Epithelial cell of proximal tubule (primary cell): ENCODE measurements around the gene ORM1. TPM values are rescaled to one million over a fixed set of nuclear protein-coding genes. Genes with fewer than 3 reads are reported as not detected.

Experiments used
- total RNA-seq: library from RNA; depleted of rRNA; stranded (reverse); fragments of >200 nt; gene quantifications from 2 replicates; pipeline ENCODE4 v1.2.3, GENCODE V29; 2015

The ORM1 gene
- total RNA-seq, 1 donor from 2014 or later = not detected

Other genes with a start within 250 kb of the ORM1 start
- not detected in 2 replicates for gene AMBP, start 244.8 kb upstream of the ORM1 start, total RNA-seq
- 13.5 and 39.3 TPM in 2 replicates for gene KIF12, start 223.8 kb upstream of the ORM1 start, total RNA-seq
- 8.5 and 9.1 TPM in 2 replicates for gene COL27A1, start 167.6 kb upstream of the ORM1 start, total RNA-seq
- gene ORM2, start 6.8 kb downstream of the ORM1 start, total RNA-seq = not detected in 2 replicates
- gene AKNA, start 64.9 kb downstream of the ORM1 start, total RNA-seq = 14.6 and 20.4 TPM in 2 replicates
- gene WHRN, start 182.4 kb downstream of the ORM1 start, total RNA-seq = 1.7 and 5.2 TPM in 2 replicates